ENCODE data around the gene SLC1A1. TPM values are rescaled to one million over a fixed set of nuclear protein-coding genes. Genes with fewer than 3 reads are reported as not detected.
A peak's percentile ranks its signal among the peaks of the same experiment; 100 is the strongest.

Gene SLC1A1
- total RNA-seq, 1 experiment from 2014 or later = 71.6 TPM

DNA sequence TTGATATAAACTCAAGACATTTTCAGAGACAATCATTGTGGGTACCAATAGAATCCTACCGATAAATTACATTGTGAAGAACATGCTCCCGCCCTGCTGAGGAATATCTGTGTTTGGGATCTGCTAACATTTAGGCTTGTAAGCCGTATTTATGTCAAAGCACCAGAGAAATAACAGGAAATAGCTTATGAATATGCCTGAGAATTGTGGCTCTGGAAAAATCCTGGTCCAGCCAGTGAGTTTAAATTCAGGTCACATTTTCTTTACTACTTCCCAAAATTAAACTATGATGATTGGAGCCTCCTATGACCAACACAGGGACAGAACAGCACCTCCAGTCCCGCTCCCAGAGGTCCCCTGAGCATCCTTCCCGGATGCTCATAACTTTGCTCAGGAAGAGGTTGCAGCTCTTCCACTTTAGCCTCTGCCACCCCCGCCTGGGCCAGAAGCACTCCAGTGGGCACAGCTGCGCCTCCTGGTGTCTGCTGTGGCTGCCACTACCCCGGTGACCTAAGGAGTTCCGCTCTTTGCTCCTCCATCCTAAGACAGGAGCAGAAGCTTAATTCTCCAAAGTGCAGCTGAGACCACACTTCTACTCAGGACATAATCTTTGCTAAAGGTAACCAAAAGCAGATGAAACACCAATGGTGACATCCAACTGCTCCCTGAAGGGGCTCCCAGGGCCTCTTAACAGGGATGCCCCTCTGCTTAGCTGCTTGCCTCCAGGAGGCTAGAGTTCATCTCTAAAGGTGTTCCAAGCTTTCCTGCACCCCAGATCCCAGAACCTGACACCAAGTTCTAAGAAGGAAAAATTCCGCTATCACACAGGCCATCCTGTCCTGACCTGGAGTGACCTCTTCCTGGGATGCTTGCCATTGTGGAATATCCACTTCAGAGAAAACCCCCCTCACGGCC is 58.8 kb downstream of the SLC1A1 start:
- TF ChIP-seq, protein P1, sequence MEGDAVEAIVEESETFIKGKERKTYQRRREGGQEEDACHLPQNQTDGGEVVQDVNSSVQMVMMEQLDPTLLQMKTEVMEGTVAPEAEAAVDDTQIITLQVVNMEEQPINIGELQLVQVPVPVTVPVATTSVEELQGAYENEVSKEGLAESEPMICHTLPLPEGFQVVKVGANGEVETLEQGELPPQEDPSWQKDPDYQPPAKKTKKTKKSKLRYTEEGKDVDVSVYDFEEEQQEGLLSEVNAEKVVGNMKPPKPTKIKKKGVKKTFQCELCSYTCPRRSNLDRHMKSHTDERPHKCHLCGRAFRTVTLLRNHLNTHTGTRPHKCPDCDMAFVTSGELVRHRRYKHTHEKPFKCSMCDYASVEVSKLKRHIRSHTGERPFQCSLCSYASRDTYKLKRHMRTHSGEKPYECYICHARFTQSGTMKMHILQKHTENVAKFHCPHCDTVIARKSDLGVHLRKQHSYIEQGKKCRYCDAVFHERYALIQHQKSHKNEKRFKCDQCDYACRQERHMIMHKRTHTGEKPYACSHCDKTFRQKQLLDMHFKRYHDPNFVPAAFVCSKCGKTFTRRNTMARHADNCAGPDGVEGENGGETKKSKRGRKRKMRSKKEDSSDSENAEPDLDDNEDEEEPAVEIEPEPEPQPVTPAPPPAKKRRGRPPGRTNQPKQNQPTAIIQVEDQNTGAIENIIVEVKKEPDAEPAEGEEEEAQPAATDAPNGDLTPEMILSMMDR (IDR thresholded peaks at IDR 0.05; ENCODE audit: unreplicated experiment) = no peak
- BruUV-seq (replicated peaks) = no TSS peak
- Mint-ChIP-seq H3K27me3 (ENCODE audit: unreplicated experiment) (no peaks in the 10 kb centered on the region), H3K4me3 (ENCODE audit: low read depth, unreplicated experiment) (no peak overlapping the region), H3K36me3 (ENCODE audit: insufficient read depth, unreplicated experiment) (peaks cover 30% of the 10 kb centered on the region), H3K27ac (ENCODE audit: unreplicated experiment) (no peak overlapping the region), H3K9me3 (ENCODE audit: low read depth, unreplicated experiment) (no peaks in the 10 kb centered on the region), H3K4me1 (ENCODE audit: low read depth, unreplicated experiment) (peaks cover 10% of the 10 kb centered on the region)
- CTCF ChIA-PET = no interaction called here
- DNase-seq = peak; percentile 21
- intact Hi-C loops (cut with micrococcal nuclease; ENCODE audit: unreplicated experiment) = loop anchor here (10.0 kb wide), 2 partner anchors 54 to 164 kb away; partner anchors contain the start of gene SLC1A1

DNA sequence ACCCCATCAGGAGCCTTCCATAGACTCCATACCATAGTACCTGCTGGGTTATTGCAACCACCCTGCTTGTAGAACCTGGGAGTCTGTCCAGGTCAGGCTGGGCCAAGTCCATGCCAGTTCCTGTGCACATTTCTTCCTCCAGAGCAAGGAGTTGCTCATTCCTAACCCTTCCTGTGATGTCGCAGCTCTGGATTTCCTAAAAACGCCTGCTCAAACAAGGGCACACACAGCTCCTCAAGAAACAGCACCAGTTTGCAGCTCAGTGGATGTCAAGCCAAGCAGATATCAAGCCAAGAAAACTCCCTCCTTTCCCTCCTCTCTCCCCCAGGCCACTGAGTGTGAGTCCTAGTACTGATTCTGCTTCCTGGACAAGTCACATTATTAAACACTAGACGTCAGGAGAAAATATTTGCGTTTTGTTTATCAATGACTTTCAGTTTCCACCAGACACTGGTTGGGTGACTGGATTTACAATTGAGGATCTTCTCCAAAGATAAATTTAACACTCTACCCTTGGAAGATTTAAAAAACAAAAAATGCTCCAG is 59.6 kb downstream of the SLC1A1 start:
- Mint-ChIP-seq H3K9me3 (ENCODE audit: low read depth, unreplicated experiment) (no peaks in the 10 kb centered on the region), H3K27me3 (ENCODE audit: unreplicated experiment) (no peaks in the 10 kb centered on the region), H3K4me1 (ENCODE audit: low read depth, unreplicated experiment) (peaks cover 18% of the 10 kb centered on the region), H3K27ac (ENCODE audit: unreplicated experiment) (no peak overlapping the region), H3K4me3 (ENCODE audit: low read depth, unreplicated experiment) (no peak overlapping the region), H3K36me3 (ENCODE audit: insufficient read depth, unreplicated experiment) (peaks cover 30% of the 10 kb centered on the region)
- intact Hi-C loops (cut with micrococcal nuclease; ENCODE audit: unreplicated experiment) = loop anchor here (10.0 kb wide), 2 partner anchors 55 to 165 kb away; partner anchors contain the start of gene SLC1A1
- BruUV-seq (replicated peaks) = no TSS peak
- no peak for DNase-seq
- TF ChIP-seq, protein P1 (IDR thresholded peaks at IDR 0.05; ENCODE audit: unreplicated experiment) = no peak
- CTCF ChIA-PET = no interaction called here

- no peaks in the 10 kb centered on the region for H3K27me3 Mint-ChIP-seq (ENCODE audit: unreplicated experiment)
- peaks cover 21% of the 10 kb centered on the region for H3K4me1 Mint-ChIP-seq (ENCODE audit: low read depth, unreplicated experiment)
- TF ChIP-seq, protein P1 (IDR thresholded peaks at IDR 0.05; ENCODE audit: unreplicated experiment) = no peak
- peaks cover 27% of the 10 kb centered on the region for H3K36me3 Mint-ChIP-seq (ENCODE audit: insufficient read depth, unreplicated experiment)
- H3K9me3 Mint-ChIP-seq (ENCODE audit: low read depth, unreplicated experiment) = no peaks in the 10 kb centered on the region
- no peak for DNase-seq
- CTCF ChIA-PET = interaction anchor here (0.6 kb wide), 1 partner anchor 133 kb away, joined by 3 read pairs; no protein-coding TSS in a partner anchor
- H3K27ac Mint-ChIP-seq (ENCODE audit: unreplicated experiment) = no peak overlapping the region
- no TSS peak for BruUV-seq (replicated peaks)
- intact Hi-C loops (cut with micrococcal nuclease; ENCODE audit: unreplicated experiment) = no loop called here
- H3K4me3 Mint-ChIP-seq (ENCODE audit: low read depth, unreplicated experiment) = no peak overlapping the region
These were observed 60.7 kb downstream of the SLC1A1 start for GRCh38 chr9:4550777-4551484.

GRCh38 chr9:4553951-4554381 is 63.7 kb downstream of the SLC1A1 start:
- TF ChIP-seq, protein P1 (IDR thresholded peaks at IDR 0.05; ENCODE audit: unreplicated experiment) = no peak
- Mint-ChIP-seq H3K4me3 (ENCODE audit: low read depth, unreplicated experiment) (no peak overlapping the region), H3K9me3 (ENCODE audit: low read depth, unreplicated experiment) (no peaks in the 10 kb centered on the region), H3K4me1 (ENCODE audit: low read depth, unreplicated experiment) (peaks cover 13% of the 10 kb centered on the region), H3K27ac (ENCODE audit: unreplicated experiment) (no peak overlapping the region), H3K36me3 (ENCODE audit: insufficient read depth, unreplicated experiment) (peaks cover 32% of the 10 kb centered on the region), H3K27me3 (ENCODE audit: unreplicated experiment) (no peaks in the 10 kb centered on the region)
- DNase-seq = no peak
- intact Hi-C loops (cut with micrococcal nuclease; ENCODE audit: unreplicated experiment) = no loop called here
- CTCF ChIA-PET = no interaction called here
- no TSS peak for BruUV-seq (replicated peaks)
